Stomach (tissue), 9 donors: ENCODE results near the gene MID1. TPM values are rescaled to one million over a fixed set of nuclear protein-coding genes. Genes with fewer than 3 reads are reported as not detected.

Experiments used
- DNase-seq, 2 donors: peaks; one replicate each; pipeline versions ENCODE4 v3.0.0 to v3.0.0-alpha.2; 2013 to 2019
- H3K27ac ChIP-seq, 5 donors: fragments of 200-600 bp in 4 of 5; sonication (generic) in 4 of 5; one replicate each; pipeline ENCODE4 v1.5.1; 2013 to 2019; ENCODE audit warnings: mild to moderate bottlenecking in 1 of 5, moderate library complexity in 1 of 5
- H3K27me3 ChIP-seq, 3 donors: fragments of 200-600 bp; sonication (generic); one replicate each; pipeline ENCODE4 v1.5.1; 2017 to 2019; ENCODE audit warnings: mixed run types in 1 of 3
- H3K36me3 ChIP-seq, 4 donors: fragments of 200-600 bp; sonication (generic); 1 replicate in 3 of 4; 2 replicates in 1 of 4; pipeline ENCODE4 v1.5.1; 2016 to 2019
- H3K4me1 ChIP-seq, 4 donors: fragments of 200-600 bp; sonication (generic); one replicate each; pipeline ENCODE4 v1.5.1; 2016 to 2019
- H3K4me3 ChIP-seq, 4 donors: fragments of 200-600 bp; sonication (generic) in 3 of 4; one replicate each; pipeline ENCODE4 v1.5.1; 2016 to 2019; ENCODE audit warnings: mild to moderate bottlenecking in 1 of 4
- H3K9me3 ChIP-seq, 4 donors: fragments of 200-600 bp; sonication (generic); one replicate each; pipeline ENCODE4 v1.5.1; 2016 to 2019
- EP300 ChIP-seq: sonication (generic); formaldehyde crosslinking; IDR thresholded peaks from one replicate; pipeline ENCODE4 v1.6.1; 2017; ENCODE audit warnings: antibody characterized with exemption
- POLR2A ChIP-seq, 4 donors: fragments of 450-650 bp; IDR thresholded peaks; one replicate each; pipeline ENCODE4 v1.6.1; 2016; ENCODE audit warnings: antibody characterized with exemption in 4 of 4, control low read depth in 2 of 4, mild to moderate bottlenecking in 1 of 4, moderate library complexity in 1 of 4
- POLR2AphosphoS5 ChIP-seq, 3 donors: sonication (generic); formaldehyde crosslinking; IDR thresholded peaks; one replicate each; pipeline ENCODE4 v1.6.1; 2016; ENCODE audit warnings: antibody characterized with exemption in 3 of 3
- WGBS, 5 donors: extraction: QIAGEN DNeasy Blood & Tissue Kit in 3 of 5; methylation state at CpG; one replicate each; pipeline versions ENCODE4 v1.1.5 to v1.1.7; 2013 to 2018; 5-methylcytosine and 5-hydroxymethylcytosine counted together
- intact Hi-C: fragments of 100-400 bp; cut with DNase I; formaldehyde crosslinking; loops from one replicate; pipeline ENCODE4 v1.15.1; 2023; ENCODE audit warnings: low total_unique reads
- polyA plus RNA-seq, 3 donors: library from polyadenylated mRNA; stranded (reverse); fragments of 200-250 nt; gene quantifications; one replicate each; pipeline ENCODE4 v1.2.3, GENCODE V29; 2013
- total RNA-seq, 5 donors: library from RNA; depleted of rRNA; stranded (reverse); fragments of >200 nt; gene quantifications; one replicate each; pipeline versions ENCODE4 v1.1.0 to v1.2.3, GENCODE V29; 2014 to 2016
- TF ChIP-seq, protein P1 (sequence below), 7 experiments: fragments of 450-650 bp in 4 of 7; fragments of 200-600 bp in 3 of 7; sonication (generic) in 3 of 7; IDR thresholded peaks; one replicate each; pipeline ENCODE4 v1.5.1; 2016 to 2019; ENCODE audit warnings: antibody characterized with exemption in 7 of 7, control low read depth in 2 of 7, mild to moderate bottlenecking in 1 of 7
- donor health status: healthy with polysubstance abuse.
- donor health status: Bipolar disorder and iron deficiency.
- donor health status: healthy.

The MID1 gene
- total and polyA plus RNA-seq, 8 donors: 2.0 to 25.1 (median 8.5) TPM

DNA sequence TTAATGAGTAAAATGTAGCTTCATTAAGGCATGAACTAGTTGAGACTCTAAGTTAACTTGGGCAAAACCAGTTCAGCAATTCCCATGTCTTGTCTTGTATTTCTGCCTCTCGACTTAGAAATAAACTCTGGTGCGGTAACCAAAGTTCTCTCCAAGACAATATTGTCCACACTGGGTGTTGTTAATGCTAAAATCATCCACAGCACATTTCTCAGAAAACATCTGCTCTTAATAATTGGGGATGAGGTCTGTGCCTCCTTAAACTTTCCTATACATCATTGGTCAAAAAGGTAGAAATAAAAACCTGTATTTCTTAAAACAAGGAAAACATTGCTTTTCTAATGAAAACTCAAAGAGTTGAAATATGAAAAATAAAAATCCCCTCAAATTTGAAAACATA lies 32.9 kb upstream of the MID1 start:
- peaks cover 0 to 3% (median 0%) of the 10 kb centered on the region in 3 donors for H3K27me3 ChIP-seq
- H3K9me3 ChIP-seq: peaks cover 0 to 10% (median 4%) of the 10 kb centered on the region in 4 donors
- H3K4me1 ChIP-seq: no peaks in the 10 kb centered on the region
- 82 to 94% (median 87%) methylated on average over 2 of the region's 2 CpGs for WGBS, 5 donors
- DNase-seq: no peak
- H3K4me3 ChIP-seq: no peak overlapping the region
- intact Hi-C loops: no loop called here
- H3K27ac ChIP-seq: no peak overlapping the region
- no peaks in the 10 kb centered on the region for H3K36me3 ChIP-seq
- TF ChIP-seq POLR2AphosphoS5 (IDR thresholded peaks at IDR 0.05): no peak
- no peak for TF ChIP-seq POLR2A (IDR thresholded peaks at IDR 0.05)
- TF ChIP-seq, protein P1, sequence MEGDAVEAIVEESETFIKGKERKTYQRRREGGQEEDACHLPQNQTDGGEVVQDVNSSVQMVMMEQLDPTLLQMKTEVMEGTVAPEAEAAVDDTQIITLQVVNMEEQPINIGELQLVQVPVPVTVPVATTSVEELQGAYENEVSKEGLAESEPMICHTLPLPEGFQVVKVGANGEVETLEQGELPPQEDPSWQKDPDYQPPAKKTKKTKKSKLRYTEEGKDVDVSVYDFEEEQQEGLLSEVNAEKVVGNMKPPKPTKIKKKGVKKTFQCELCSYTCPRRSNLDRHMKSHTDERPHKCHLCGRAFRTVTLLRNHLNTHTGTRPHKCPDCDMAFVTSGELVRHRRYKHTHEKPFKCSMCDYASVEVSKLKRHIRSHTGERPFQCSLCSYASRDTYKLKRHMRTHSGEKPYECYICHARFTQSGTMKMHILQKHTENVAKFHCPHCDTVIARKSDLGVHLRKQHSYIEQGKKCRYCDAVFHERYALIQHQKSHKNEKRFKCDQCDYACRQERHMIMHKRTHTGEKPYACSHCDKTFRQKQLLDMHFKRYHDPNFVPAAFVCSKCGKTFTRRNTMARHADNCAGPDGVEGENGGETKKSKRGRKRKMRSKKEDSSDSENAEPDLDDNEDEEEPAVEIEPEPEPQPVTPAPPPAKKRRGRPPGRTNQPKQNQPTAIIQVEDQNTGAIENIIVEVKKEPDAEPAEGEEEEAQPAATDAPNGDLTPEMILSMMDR (IDR thresholded peaks at IDR 0.05): no peak
- TF ChIP-seq EP300: no peak

DNA sequence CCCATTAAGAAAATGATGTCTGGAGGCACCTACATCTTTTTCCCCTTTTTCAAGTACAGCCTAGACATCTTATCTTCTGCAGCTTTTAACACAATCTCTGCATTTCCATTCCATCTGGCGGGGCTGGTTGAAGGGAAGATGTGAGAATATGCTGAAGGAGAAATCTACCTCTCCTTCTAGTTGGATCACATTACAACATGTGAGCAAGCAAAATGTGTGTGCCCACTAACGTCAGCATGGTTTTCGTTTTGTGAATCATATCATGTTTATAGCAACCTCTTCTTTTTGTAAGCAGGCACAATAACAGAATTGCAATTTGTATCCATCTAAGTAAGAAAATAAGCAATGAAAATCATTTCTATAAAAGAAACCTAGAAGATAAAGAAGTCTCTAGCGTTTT lies 28.9 kb upstream of the MID1 start:
- WGBS, 5 donors: 51 to 67% (median 56%) methylated on average over 4 of the region's 4 CpGs
- no peak for DNase-seq
- TF ChIP-seq POLR2AphosphoS5 (IDR thresholded peaks at IDR 0.05): no peak
- TF ChIP-seq, protein P1 (IDR thresholded peaks at IDR 0.05): no peak
- no peak for TF ChIP-seq POLR2A (IDR thresholded peaks at IDR 0.05)
- no peak for TF ChIP-seq EP300
- Histone ChIP-seq H3K27ac (no peak overlapping the region), H3K9me3 (no peaks in the 10 kb centered on the region), H3K36me3 (no peaks in the 10 kb centered on the region), H3K4me1 (no peaks in the 10 kb centered on the region), H3K27me3 (no peaks in the 10 kb centered on the region), H3K4me3 (no peak overlapping the region)
- intact Hi-C loops: no loop called here

DNA sequence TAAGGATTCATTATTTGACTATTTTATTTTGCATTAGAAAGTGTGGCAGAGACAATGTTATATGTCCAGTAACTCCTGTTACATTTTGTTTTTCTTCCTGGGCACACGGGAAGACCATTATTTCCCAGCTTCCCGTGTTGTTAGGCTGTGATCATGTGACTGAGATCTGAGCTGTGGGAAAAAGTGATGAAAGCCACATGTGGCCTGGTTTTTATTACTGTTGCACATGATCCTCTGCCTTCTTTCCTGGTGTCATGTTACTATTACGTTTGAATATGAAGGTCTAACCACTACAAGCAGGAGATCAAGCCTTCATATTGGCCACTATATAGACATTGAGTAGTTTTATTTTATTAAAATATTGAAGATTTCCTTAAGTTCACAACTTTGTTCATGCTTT lies 28.2 kb upstream of the MID1 start:
- Histone ChIP-seq H3K4me3 (no peak overlapping the region), H3K4me1 (no peaks in the 10 kb centered on the region), H3K36me3 (no peaks in the 10 kb centered on the region), H3K9me3 (no peaks in the 10 kb centered on the region), H3K27me3 (no peaks in the 10 kb centered on the region), H3K27ac (no peak overlapping the region)
- TF ChIP-seq POLR2AphosphoS5 (IDR thresholded peaks at IDR 0.05): no peak
- no peak for TF ChIP-seq EP300
- 34 to 64% (median 46%) methylated on average over 3 of the region's 3 CpGs for WGBS, 5 donors
- peak in 1 of 2 donors; percentile 33 for DNase-seq
- intact Hi-C loops: no loop called here

DNA sequence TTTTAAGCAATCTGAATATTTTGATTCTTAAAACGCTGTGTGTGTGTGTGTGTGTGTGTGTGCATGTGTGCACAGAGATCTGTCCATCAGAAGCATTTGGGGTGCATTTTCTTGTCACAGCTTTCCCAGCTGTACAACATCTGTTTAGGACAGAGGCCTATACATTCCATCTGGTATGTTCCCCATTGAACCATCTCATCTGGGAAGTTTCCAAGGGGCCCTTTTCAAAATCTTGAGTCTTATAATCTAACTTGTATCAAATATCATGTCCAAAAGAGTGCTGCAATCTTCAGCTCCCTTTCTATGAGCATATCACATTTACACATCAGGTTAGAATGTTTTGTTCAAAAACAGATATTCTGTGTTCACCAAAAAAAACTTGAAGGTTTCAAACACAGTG lies 16.5 kb upstream of the MID1 start:
- no peak overlapping the region for H3K27ac ChIP-seq
- intact Hi-C loops: loop anchor here (10.0 kb wide), 1 partner anchor 442 kb away; no protein-coding TSS in a partner anchor
- whole genome bisulfite sequencing, 5 donors: 31 to 79% (median 39%) methylated on average over 1 of the region's 1 CpG

DNA sequence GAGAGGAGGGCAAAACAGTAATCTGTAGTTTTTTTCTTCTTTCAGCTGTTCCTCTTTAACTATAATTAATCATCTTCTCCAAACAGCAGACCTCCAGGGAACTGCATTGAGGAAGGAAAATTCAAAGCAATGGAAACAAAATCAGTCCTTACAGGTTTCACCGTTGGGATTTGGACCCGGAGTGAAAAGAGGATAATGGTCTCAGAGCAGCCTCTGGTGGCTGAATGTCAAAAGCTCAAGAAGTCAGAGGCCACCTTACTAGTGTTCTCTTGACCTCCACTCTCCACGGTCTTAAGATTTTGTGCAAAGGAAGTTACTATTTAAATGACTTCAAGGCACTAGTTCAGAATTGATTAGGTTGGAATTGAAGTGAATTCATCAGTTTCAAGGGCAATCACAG lies 16.0 kb upstream of the MID1 start:
- Histone ChIP-seq H3K27me3 (no peaks in the 10 kb centered on the region), H3K27ac (peak overlapping the region in 1 of 5 donors; percentile 20), H3K4me3 (no peak overlapping the region), H3K9me3 (no peaks in the 10 kb centered on the region), H3K4me1 (no peaks in the 10 kb centered on the region), H3K36me3 (no peaks in the 10 kb centered on the region)
- intact Hi-C loops: loop anchor here (10.0 kb wide), 1 partner anchor 442 kb away; no protein-coding TSS in a partner anchor
- WGBS, 5 donors: 0 to 21% (median 14%) methylated on average over 3 of the region's 3 CpGs
- TF ChIP-seq POLR2A (IDR thresholded peaks at IDR 0.05): no peak
- TF ChIP-seq, protein P1 (IDR thresholded peaks at IDR 0.05): peak in 4 of 7 experiments; percentile 25 to 40 (median 32)
- peak in 1 of 2 donors; percentile 73 for DNase-seq

More for the DNA sequence above, 16.5 kb upstream of the MID1 start:
- Histone ChIP-seq H3K9me3 (no peaks in the 10 kb centered on the region), H3K4me1 (no peaks in the 10 kb centered on the region), H3K4me3 (no peak overlapping the region), H3K36me3 (no peaks in the 10 kb centered on the region), H3K27me3 (no peaks in the 10 kb centered on the region)
- TF ChIP-seq POLR2A (IDR thresholded peaks at IDR 0.05) (no peak), POLR2AphosphoS5 (IDR thresholded peaks at IDR 0.05) (no peak), EP300 (no peak)
- TF ChIP-seq, protein P1 (IDR thresholded peaks at IDR 0.05): no peak
- no peak for DNase-seq
